ENCODE measurements around the gene MYL12B. TPM values are rescaled to one million over a fixed set of nuclear protein-coding genes. Genes with fewer than 3 reads are reported as not detected.
"Not testable (repeated sequence)": the region's sequence is repeated elsewhere in the genome, so short reads cannot be mapped to it uniquely, and the experiment has no call there.

Gene MYL12B
- 100 to 1,000 TPM; 483 to 708 (median 554) TPM for polyA plus RNA-seq (ENCODE audit: insufficient read length in 4 of 4)

GRCh38 chr18:3261373-3262233 lies at the start of gene MYL12B:
MYL12B (plus strand) TSS chr18:3262133; CDS start chr18:3272899, 10,766 bp downstream.
- peak in 2 of 4 donors; percentile 84 to 88 for DNase-seq (ENCODE audit: low read depth in 4 of 4, low spot score in 2 of 4)

- DNase-seq (ENCODE audit: low read depth in 4 of 4, low spot score in 2 of 4), result no peak
These were observed 49.3 kb upstream of the MYL12B start for GRCh38 chr18:3212657-3213056.

- DNase-seq (ENCODE audit: low read depth in 4 of 4, low spot score in 2 of 4), result no peak
These were observed 48.5 kb upstream of the MYL12B start for GRCh38 chr18:3213300-3214059.

GRCh38 chr18:3214855-3215637 lies 46.9 kb upstream of the MYL12B start:
- DNase-seq (ENCODE audit: low read depth in 4 of 4, low spot score in 2 of 4), result no peak

- DNase-seq (ENCODE audit: low read depth in 4 of 4, low spot score in 2 of 4), result no peak
These were observed 44.9 kb upstream of the MYL12B start for GRCh38 chr18:3216987-3217386.

GRCh38 chr18:3217948-3218647 lies 43.8 kb upstream of the MYL12B start:
- no peak for DNase-seq (ENCODE audit: low read depth in 4 of 4, low spot score in 2 of 4)

GRCh38 chr18:3218819-3219218 lies 43.1 kb upstream of the MYL12B start:
- DNase-seq (ENCODE audit: low read depth in 4 of 4, low spot score in 2 of 4), result no peak

GRCh38 chr18:3219241-3219630 lies 42.7 kb upstream of the MYL12B start:
- no peak for DNase-seq (ENCODE audit: low read depth in 4 of 4, low spot score in 2 of 4)

GRCh38 chr18:3219631-3220335 lies 42.1 kb upstream of the MYL12B start, which contains the start of gene MYOM1:
MYOM1 (minus strand) TSS chr18:3219968; CDS start chr18:3215223, 4,745 bp downstream.
- no peak for DNase-seq (ENCODE audit: low read depth in 4 of 4, low spot score in 2 of 4)

GRCh38 chr18:3220868-3221267 lies 41.1 kb upstream of the MYL12B start:
- not testable (repeated sequence) for DNase-seq (ENCODE audit: low read depth in 4 of 4, low spot score in 2 of 4)

GRCh38 chr18:3221496-3221895 lies 40.4 kb upstream of the MYL12B start:
- DNase-seq (ENCODE audit: low read depth in 4 of 4, low spot score in 2 of 4), result no peak

- no peak for DNase-seq (ENCODE audit: low read depth in 4 of 4, low spot score in 2 of 4)
These were observed 38.6 kb upstream of the MYL12B start for GRCh38 chr18:3223356-3223755.

GRCh38 chr18:3224223-3224622 lies 37.7 kb upstream of the MYL12B start:
- DNase-seq (ENCODE audit: low read depth in 4 of 4, low spot score in 2 of 4), result no peak

GRCh38 chr18:3225588-3225987 lies 36.3 kb upstream of the MYL12B start:
- DNase-seq (ENCODE audit: low read depth in 4 of 4, low spot score in 2 of 4), result no peak

- no peak for DNase-seq (ENCODE audit: low read depth in 4 of 4, low spot score in 2 of 4)
These were observed 35.9 kb upstream of the MYL12B start for GRCh38 chr18:3226048-3226447.

GRCh38 chr18:3230401-3231334 lies 31.3 kb upstream of the MYL12B start:
- DNase-seq (ENCODE audit: low read depth in 4 of 4, low spot score in 2 of 4), result no peak

- DNase-seq (ENCODE audit: low read depth in 4 of 4, low spot score in 2 of 4), result no peak
These were observed 28.9 kb upstream of the MYL12B start for GRCh38 chr18:3233004-3233403.

GRCh38 chr18:3233433-3234168 lies 28.3 kb upstream of the MYL12B start:
- DNase-seq (ENCODE audit: low read depth in 4 of 4, low spot score in 2 of 4), result no peak
